ENCODE results near the gene PIR. TPM values are rescaled to one million over a fixed set of nuclear protein-coding genes. Genes with fewer than 3 reads are reported as not detected.

The PIR gene
- total and polyA plus RNA-seq, 9 of the 15 experiments (the other 6 are each of a cell fraction or from before 2014, with no cell fraction given), result 7.5 to 29.8 (median 11.5) TPM

DNA sequence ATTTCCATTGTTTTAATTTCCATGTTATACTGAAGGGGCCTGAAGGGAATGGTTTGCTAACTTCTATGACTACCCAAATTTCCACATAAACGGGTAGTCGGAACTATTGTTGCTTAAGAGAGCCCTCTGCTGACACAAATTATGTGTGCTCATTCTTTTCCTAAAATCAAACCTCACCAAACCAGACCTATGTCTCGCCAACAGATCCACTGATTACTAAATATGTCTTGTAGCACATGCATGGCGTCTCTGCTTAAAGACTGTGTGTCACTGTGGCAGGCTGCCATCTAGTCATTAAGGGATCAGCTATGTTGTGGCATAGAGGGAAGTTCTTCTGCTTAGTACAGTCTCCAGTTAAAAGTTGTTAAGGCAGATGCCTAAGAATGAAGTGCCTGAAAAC, 25.1 kb downstream of the PIR start:
- Histone ChIP-seq H3K4me3 (no peak overlapping the region), H2AFZ (ENCODE audit: low read depth, low read length) (no peak overlapping the region), H3K9me3 (replicated peaks; ENCODE audit: control insufficient read depth, insufficient read depth, low read depth, low read length) (no peaks in the 10 kb centered on the region), H3K9ac (ENCODE audit: insufficient read depth in 1 of 2, low read depth in 2 of 2, low read length in 2 of 2) (no peak overlapping the region), H4K20me1 (replicated peaks; ENCODE audit: control insufficient read depth, insufficient read depth, low read length) (no peaks in the 10 kb centered on the region), H3K27ac (ENCODE audit: extremely low read depth, low read depth, low read length) (no peak overlapping the region), H3K36me3 (ENCODE audit: control insufficient read depth, insufficient read depth, low read length) (no peaks in the 10 kb centered on the region), H3K9me1 (ENCODE audit: control insufficient read depth, insufficient read depth, low read length) (no peaks in the 10 kb centered on the region), H3K27me3 (ENCODE audit: control insufficient read depth in 2 of 2, insufficient read depth in 2 of 2, low read length in 2 of 2) (no peaks in the 10 kb centered on the region), H3K4me1 (replicated peaks in 1 of 2; ENCODE audit: control insufficient read depth in 2 of 2, insufficient read depth in 2 of 2, low read length in 2 of 2) (peaks cover 0 to 4% of the 10 kb centered on the region in 2 experiments; a peak in 1 of 5 replicates), H3K4me2 (ENCODE audit: insufficient read depth, low read length) (no peak overlapping the region), H3K79me2 (ENCODE audit: control insufficient read depth, insufficient read depth, low read length) (no peaks in the 10 kb centered on the region)
- in situ Hi-C loops (cut with MboI) (loop anchor here (25.0 kb wide), 1 partner anchor 131 kb away; the partner anchor contains the start of gene PIGA), intact Hi-C loops (cut with micrococcal nuclease) (loop anchor here (1.0 to 10.0 kb wide), 4 partner anchors 85 to 1433 kb away; no protein-coding TSS in a partner anchor)
- 5% methylated on average over 4 of the region's 4 CpGs for WGBS (ENCODE audit: insufficient coverage, low coverage, missing lambda C conversion rate)
- ChIA-PET CTCF (ENCODE audit: low intra/inter-chr PET ratio) (interaction anchor here (1.3 to 4.2 kb wide), 3 partner anchors 85 to 121 kb away, joined by 4 to 33 read pairs (median 18); partner anchors contain the start of gene VEGFD), POLR2A (interaction anchor here (1.2 kb wide), 1 partner anchor 119 kb away, joined by 3 read pairs; no protein-coding TSS in a partner anchor)
- peak; percentile 72 for FAIRE-seq
- ATAC-seq, result peak; percentile 72
- peak in 2 of 4 experiments; percentile 15 to 38 for DNase-seq (ENCODE audit: extremely low read depth in 1 of 4, low spot score in 3 of 4)
- no TSS peak for BruUV-seq (replicated peaks)
- peak; percentile 70 to 80 for TF ChIP-seq RAD21 (CRISPR knock-in tag; conservative IDR thresholded peaks at IDR 0.05 in 1 of 2, IDR thresholded peaks at IDR 0.05 in 1 of 2)
- TF ChIP-seq, protein P1, sequence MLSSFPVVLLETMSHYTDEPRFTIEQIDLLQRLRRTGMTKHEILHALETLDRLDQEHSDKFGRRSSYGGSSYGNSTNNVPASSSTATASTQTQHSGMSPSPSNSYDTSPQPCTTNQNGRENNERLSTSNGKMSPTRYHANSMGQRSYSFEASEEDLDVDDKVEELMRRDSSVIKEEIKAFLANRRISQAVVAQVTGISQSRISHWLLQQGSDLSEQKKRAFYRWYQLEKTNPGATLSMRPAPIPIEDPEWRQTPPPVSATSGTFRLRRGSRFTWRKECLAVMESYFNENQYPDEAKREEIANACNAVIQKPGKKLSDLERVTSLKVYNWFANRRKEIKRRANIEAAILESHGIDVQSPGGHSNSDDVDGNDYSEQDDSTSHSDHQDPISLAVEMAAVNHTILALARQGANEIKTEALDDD (IDR thresholded peaks at IDR 0.05), result no peak
- TF ChIP-seq, protein P2, sequence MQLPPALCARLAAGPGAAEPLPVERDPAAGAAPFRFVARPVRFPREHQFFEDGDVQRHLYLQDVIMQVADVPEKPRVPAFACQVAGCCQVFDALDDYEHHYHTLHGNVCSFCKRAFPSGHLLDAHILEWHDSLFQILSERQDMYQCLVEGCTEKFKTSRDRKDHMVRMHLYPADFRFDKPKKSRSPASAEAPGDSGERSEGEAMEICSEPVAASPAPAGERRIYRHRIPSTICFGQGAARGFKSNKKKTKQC (CRISPR knock-in tag; IDR thresholded peaks at IDR 0.05), result no peak
- TF ChIP-seq MCM2 (IDR thresholded peaks at IDR 0.05; ENCODE audit: low read depth), result no peak
- no peak for TF ChIP-seq HNRNPLL (IDR thresholded peaks at IDR 0.05; ENCODE audit: low read depth, low read length, poor library complexity, severe bottlenecking)
- no peak for TF ChIP-seq HDAC6 (IDR thresholded peaks at IDR 0.05; ENCODE audit: low read depth, low read length)
- TF ChIP-seq MCM5 (IDR thresholded peaks at IDR 0.05; ENCODE audit: low read depth), result no peak
- TF ChIP-seq, protein P3, sequence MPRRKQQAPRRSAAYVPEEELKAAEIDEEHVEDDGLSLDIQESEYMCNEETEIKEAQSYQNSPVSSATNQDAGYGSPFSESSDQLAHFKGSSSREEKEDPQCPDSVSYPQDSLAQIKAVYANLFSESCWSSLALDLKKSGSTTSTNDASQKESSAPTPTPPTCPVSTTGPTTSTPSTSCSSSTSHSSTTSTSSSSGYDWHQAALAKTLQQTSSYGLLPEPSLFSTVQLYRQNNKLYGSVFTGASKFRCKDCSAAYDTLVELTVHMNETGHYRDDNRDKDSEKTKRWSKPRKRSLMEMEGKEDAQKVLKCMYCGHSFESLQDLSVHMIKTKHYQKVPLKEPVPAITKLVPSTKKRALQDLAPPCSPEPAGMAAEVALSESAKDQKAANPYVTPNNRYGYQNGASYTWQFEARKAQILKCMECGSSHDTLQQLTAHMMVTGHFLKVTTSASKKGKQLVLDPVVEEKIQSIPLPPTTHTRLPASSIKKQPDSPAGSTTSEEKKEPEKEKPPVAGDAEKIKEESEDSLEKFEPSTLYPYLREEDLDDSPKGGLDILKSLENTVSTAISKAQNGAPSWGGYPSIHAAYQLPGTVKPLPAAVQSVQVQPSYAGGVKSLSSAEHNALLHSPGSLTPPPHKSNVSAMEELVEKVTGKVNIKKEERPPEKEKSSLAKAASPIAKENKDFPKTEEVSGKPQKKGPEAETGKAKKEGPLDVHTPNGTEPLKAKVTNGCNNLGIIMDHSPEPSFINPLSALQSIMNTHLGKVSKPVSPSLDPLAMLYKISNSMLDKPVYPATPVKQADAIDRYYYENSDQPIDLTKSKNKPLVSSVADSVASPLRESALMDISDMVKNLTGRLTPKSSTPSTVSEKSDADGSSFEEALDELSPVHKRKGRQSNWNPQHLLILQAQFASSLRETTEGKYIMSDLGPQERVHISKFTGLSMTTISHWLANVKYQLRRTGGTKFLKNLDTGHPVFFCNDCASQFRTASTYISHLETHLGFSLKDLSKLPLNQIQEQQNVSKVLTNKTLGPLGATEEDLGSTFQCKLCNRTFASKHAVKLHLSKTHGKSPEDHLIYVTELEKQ (CRISPR knock-in tag; IDR thresholded peaks at IDR 0.05), result no peak
- TF ChIP-seq, protein P4, sequence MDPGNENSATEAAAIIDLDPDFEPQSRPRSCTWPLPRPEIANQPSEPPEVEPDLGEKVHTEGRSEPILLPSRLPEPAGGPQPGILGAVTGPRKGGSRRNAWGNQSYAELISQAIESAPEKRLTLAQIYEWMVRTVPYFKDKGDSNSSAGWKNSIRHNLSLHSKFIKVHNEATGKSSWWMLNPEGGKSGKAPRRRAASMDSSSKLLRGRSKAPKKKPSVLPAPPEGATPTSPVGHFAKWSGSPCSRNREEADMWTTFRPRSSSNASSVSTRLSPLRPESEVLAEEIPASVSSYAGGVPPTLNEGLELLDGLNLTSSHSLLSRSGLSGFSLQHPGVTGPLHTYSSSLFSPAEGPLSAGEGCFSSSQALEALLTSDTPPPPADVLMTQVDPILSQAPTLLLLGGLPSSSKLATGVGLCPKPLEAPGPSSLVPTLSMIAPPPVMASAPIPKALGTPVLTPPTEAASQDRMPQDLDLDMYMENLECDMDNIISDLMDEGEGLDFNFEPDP (CRISPR knock-in tag; IDR thresholded peaks at IDR 0.05), result no peak
- TF ChIP-seq ZNF263 (CRISPR knock-in tag; IDR thresholded peaks at IDR 0.05; ENCODE audit: borderline replicate concordance), result no peak
- no peak for TF ChIP-seq SIN3A (IDR thresholded peaks at IDR 0.05; ENCODE audit: borderline replicate concordance in 2 of 2, control insufficient read depth in 1 of 2, low read depth in 2 of 2, low read length in 2 of 2)
